Sciatic nerve (tissue), 2 donors: ENCODE results near the gene TBC1D10A. TPM values are rescaled to one million over a fixed set of nuclear protein-coding genes. Genes with fewer than 3 reads are reported as not detected.
A peak's percentile ranks its signal among the peaks of the same experiment; 100 is the strongest.
"Not testable (repeated sequence)": the region's sequence is repeated elsewhere in the genome, so short reads cannot be mapped to it uniquely, and the experiment has no call there.

Experiments used
- ATAC-seq: fragments of 200-7000 bp; cut with Tn5 transposase; one replicate; pipeline ENCODE4 v1.9.1; 2020; ENCODE audit warnings: mild to moderate bottlenecking, moderate library complexity
- DNase-seq: peaks from one replicate; pipeline ENCODE4 v3.0.0-alpha.2; 2020; ENCODE audit warnings: low spot score
- intact Hi-C: fragments of 100-400 bp; cut with DNase I; formaldehyde crosslinking; loops from one replicate; pipeline ENCODE4 v1.14.2; 2022
- total RNA-seq: library from RNA; stranded (reverse); fragmentation: NEBNext Ultra II Directional; extraction: Animal tissue kit (Norgen Biotek cat#: 25700); gene quantifications from one replicate; pipeline ENCODE4 v1.2.1, GENCODE V29; 2021
- donor health status: DM: no; HTN: no; CAD: no.
- donor health status: DM: no; HTN: no; CAD: no.

TBC1D10A gene
- total RNA-seq, 1 donor from 2014 or later, result 29.4 TPM

DNA sequence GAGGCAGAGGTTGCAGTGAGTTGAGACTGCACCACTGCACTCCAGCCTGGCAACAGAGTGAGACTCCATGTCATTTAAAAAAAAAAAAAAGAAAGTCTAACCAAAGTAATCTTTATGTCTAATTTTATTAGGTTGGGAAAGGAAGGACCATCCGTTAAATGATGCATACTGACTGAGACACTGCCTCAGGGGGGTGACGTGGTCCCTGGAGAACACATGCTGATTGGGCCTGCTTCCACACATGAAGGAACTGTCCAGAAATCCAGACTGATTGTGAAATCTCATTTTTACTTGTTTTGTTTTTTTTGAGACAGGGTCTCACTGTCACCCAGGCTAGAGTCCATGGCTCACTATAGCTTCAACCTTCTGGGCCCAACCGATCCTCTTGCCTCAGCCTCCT lies 24.5 kb upstream of the TBC1D10A start:
- DNase-seq, result no peak
- no peak for ATAC-seq
- intact Hi-C loops, result no loop called here

DNA sequence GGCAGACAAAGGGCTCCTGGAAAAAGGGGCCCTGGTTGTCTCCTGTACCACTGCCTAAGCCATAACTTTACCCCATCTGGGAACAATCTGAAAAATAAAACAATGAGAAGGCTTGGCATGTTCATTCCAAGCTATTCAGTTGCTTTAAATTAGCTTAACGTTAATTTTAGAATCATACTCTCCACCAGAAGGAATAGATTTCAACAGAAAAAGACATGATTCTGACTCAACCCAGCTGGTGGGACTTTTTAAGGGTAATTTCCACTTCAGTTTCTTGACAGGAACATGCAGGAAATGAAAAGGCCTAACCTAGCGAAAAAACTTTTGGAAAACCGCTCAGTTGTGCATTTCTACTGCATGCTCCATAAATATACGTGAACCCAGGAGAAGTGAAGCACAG lies 22.1 kb upstream of the TBC1D10A start:
- DNase-seq (no peak), ATAC-seq (no peak)
- intact Hi-C loops, result no loop called here

DNA sequence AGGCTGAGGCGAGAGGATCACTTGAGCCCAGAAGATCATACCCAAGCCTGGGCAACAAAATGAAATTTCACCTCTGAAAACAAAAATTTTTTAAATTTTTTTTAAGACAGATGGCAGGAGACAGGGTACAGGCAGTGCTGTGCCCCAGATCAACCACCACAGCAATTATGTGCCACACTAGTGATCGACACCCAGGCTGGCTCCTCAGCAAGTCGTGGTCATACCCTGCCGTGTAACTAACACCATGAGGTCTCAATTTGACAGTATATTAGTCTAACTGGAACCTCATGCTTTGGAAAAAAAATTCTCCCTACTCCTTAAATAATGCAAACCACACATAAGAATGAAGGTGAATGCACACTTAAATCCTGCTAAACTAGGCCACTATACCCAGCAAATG lies 21.7 kb upstream of the TBC1D10A start:
- DNase-seq (no peak), ATAC-seq (no peak)
- intact Hi-C loops, result no loop called here

DNA sequence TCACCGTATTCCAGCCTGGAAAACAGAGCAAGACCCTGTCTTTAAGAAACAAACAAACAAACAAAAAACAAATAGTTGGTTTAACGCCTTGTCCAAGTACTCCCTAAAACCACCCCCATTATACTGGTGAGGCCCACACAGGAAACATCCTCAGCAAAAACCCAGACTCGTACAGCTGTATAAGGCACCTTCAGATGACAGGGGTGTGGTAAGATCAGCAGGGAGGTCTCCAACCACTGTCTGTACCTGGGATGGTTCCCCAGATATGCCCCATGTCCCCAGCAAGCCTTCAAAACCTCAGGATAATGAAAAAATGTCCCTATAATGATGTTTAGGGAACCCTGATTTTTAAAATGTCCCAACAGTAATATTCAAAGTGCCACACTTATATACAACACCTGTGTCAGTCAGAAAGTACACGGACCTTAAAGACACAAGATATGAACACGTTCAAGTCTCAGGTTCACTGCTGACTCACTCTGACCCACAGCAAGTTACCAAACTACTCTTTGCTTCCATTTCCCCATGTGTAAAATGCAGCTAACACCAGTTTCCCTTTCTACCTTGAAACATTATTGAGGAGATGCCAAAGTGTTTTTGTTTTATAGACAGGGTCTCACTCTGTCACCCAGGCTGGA lies 20.6 kb upstream of the TBC1D10A start:
- intact Hi-C loops, result no loop called here
- no peak for ATAC-seq
- DNase-seq, result no peak

DNA sequence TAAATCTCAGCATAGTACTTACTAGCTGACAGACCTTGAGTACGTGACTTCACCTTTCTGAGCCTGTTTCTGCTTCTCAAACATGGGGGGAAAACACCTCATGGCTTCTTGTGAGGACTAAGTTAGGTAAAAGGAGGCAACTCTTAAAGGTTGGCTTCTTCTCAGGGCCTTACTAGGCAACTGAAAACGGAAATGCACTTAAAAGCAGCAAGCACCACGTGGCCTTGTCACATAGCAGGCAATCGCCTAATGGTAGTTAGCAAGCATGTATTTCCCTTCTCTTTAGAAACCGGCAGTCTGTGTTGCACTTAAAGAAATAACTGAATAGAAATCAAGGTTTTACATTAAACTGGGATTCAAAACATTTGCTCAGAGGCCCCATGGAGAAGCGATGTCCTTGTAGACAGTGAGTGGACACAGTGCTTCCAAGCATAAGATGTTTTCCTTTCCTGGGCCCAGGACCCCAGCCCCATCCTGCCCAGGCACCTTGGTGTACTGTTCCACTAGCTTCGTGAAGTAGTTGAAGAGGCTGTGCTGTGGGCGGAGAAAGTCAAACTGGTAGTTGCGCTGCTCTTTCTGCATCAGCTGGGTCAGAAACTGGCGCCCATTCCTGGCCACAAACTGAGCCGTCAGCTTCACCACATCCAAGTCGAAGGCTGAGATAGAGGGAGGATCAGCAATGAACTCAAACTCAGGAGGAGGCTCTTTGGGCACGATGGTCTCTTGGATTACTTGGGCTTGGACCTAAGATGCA lies 17.9 kb upstream of the TBC1D10A start:
- intact Hi-C loops, result no loop called here
- ATAC-seq (no peak), DNase-seq (no peak)

DNA sequence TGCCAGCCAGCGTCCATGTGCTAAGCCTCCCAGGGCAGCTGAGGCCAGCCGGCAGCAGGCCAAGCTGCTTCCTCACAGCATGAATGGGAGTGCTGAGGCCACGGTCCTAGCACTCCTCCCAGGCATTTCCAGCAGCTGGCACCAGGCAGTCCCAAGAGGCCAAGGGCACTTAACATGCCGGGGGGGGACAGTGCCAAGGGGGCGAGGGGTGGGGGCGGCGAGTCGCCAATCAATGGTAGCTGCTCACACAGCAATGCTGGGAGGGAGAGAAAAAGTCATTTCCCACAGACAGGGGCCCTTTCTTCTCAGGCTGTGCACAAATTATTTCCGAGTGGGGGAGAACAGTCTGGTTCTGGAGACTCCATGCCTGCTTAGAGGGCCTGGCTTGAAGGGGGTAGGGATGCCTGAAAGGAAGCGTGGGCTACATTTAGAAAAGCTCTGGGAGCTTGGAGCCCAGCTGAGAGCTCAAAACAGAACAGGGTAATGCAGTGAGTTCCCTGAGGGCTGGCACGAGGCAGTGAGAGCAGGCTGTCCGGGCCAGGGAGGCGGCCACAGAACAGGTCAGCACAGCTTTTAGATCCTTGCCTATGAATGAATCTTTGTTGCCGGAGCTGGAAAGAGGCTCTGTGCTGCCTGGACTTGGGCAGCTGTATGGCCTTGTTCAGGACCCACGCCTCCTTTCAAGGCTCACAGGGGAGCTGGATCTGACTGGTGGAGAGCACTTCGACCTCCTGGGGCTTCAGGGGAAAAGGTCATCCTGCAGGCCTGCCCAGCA lies 14.4 kb upstream of the TBC1D10A start:
- DNase-seq, result peak; percentile 80
- intact Hi-C loops, result no loop called here
- ATAC-seq, result peak; percentile 89

DNA sequence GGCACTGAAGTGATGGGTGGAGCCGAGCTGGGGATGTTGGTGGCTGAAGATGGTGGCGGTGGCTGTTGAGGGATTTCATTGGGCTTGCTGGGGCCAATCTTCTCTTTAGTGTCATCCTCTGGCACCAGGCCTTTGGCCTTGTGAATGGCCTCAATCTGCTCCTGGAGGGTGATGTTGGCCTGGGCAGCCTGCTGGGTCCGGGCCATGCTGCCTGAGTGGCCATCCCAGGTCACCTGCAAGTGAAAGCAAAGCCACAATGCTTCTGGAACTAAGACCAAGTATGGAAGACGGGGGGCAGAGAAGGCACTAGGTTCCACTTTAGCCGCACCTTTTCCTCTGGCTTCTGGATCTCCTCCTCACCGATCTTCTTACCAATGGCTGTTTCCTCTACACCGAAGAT lies 12.1 kb upstream of the TBC1D10A start:
- intact Hi-C loops, result no loop called here
- DNase-seq (no peak), ATAC-seq (no peak)

DNA sequence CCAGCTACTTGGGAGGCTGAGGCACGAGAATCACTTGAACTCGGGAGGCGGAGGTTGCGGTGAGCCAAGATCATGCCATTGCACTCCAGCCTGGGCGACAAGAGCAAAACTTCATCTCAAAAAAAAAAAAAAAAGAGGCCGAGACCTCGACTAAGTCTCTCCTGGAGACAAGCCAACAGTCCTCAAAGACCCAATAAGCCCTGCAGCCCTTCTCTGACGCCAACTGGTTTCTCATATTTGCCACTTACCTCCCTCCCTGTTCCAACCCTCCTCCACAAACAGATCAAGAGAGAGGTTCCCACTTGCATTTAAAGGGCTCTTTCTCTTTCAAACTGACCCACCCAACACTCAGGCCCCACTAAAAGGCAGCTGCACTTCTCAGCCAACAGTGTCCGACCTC lies 11.6 kb upstream of the TBC1D10A start:
- DNase-seq, ATAC-seq, intact Hi-C loops: not testable (repeated sequence)

DNA sequence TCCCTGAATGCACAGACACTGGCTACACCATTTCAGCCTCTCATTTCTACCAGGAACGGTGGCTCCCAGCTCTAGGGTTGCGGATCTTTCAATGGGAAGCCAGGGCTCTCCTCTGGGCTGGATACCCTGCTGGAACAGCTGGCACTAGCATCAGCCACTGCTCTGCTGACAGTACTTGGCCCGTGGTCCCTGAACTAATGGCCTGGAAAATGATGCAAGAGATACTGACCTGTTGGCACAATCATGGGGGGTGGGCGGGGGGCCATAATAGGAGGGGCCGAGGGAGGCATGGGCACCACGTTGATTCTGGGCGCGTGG lies 10.7 kb upstream of the TBC1D10A start:
- no peak for DNase-seq
- intact Hi-C loops, result no loop called here
- no peak for ATAC-seq

DNA sequence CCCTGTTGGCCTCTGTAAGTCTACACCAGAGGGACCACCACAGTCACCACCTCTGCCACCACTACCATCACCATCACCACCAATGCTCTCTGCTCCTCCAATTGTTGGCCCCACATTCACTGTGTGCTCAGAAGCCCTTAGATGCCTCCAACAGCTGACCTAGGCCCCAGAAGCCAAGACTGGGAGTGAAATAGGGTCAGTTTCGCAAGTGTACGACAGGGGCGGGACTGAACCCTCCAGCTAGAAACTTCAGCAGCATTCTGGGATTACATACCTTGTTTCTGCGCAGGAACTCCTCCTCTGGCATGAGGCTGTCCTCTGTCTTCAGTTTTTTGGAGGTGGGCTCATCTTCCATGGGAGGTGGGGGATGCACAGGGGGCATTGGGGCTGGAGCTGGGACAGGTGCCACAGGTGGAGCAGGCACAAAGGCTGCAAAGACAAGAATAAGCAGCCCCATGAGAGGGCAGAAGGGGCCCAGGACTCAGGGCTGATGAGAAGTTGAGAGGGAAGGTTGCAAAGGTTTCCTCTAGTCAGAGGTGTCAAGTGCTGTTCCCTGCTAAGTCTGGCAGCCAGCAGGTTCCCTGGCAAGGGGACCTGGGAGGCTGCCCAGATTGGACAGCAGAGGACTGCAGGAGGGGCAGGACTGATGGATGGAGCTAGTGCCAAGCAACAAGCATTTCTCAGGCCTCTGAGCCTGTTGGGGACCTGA lies 10.2 kb upstream of the TBC1D10A start:
- DNase-seq (no peak), ATAC-seq (no peak)

DNA sequence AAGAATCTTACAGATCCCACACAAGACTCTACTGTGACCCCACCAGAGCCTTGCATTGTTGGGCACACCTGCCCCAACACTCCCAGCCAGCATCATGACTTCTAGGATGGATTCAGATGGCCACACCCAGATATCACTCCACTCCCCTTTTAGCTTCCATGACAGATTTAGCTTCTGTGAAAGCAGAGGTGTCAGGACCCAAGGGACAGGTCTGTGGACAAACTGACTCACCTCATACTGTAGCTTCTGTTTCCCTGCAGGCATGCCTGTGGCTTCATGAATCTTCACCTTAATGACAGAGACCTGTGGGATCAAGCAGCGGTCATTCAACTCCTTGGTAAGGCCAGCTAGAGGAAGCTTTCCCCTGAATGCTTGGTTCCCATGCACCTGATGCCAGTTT lies 8.5 kb upstream of the TBC1D10A start:
- no peak for ATAC-seq
- no peak for DNase-seq
- intact Hi-C loops, result no loop called here

More for the DNA sequence above, 10.2 kb upstream of the TBC1D10A start:
- intact Hi-C loops, result no loop called here

DNA sequence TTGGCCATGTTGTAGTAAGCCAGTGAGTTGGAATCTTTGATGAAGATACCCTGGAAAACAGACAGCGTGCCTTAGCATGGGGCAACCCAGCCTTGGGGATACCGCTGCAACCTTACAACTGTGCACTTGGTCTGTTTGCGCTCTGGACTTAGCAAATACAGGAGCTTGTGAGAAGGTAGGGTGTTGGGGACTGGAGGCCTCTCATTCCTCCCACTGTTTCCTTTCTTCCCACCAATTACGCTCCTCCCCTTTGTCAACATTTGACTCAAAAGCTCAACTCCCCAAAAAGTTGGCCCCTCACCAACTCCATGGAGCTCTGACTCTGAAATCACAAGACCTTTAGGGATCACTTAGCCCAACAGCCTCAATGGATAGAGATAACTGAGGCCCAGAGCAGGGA lies 7.9 kb upstream of the TBC1D10A start:
- intact Hi-C loops, result no loop called here
- ATAC-seq, result no peak
- DNase-seq, result no peak

DNA sequence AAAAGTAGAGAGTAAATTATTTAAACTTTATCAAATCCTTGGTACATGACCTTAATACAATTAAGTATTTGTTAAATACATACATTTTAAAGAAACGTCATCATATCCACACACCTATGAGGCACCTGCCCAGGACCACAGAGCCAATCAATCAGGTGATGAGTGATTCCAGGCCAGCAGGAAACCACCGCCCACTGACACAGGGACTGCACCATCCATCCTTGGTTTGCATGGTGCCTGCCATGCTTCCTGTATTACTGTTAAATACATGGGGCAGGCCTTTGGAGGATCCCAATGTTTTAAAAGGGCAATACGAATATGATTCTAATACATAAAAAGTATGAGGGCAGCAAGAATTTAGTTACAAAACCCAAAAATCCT lies 7.0 kb upstream of the TBC1D10A start:
- ATAC-seq, result no peak
- intact Hi-C loops, result no loop called here
- no peak for DNase-seq

DNA sequence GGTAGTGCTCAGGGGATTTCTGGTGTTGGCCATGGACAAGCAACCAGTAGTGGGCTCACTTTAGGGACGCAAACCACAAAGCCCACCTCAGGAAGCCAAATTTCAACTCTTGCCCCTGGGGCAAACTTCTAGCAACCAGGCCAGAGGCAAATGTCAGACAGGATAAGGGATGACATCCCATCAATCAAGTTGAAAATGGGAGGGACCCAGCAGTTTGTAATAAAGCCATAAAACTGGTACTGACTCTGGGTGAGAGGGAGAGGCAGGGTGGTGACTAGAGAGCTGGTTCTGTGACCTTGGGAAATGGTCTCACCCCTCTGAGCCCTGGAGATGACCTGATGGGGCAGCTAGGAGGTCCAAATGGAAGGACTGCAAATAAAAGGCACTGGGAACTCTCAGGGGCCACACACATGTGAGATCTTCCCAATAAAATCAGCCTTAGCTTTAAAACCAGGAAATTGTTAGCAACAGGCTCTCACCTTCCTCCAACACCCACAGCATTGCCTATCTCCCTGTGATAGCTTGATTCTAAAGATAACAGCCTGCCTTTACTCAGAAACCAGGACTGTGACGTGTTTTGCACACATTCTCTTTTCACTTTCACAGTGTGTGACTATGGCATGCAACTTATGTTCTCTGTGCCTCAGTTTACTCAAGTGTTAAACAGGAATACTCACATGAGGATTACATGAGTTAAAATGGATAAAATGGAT lies 6.4 kb upstream of the TBC1D10A start:
- ATAC-seq, result no peak
- no peak for DNase-seq
- intact Hi-C loops, result no loop called here

DNA sequence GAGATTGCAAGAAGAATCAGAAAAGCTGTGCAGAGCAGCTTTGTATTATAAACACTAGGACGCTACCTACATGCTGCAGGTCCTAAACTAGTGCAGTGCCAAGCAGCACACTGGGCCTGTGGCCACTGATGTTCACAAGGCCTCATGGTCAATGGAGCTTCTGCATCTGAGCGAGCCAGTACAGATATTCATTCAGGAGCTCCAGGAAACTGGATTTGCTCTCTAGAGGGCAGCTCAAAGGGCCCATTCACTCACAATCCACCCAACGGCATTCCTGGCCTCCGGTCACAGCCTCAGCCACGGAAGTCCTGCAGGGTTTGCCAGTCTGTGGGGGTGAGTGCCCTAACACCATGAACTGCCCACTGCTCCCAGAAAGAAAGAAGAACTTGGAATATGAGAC lies 5.8 kb upstream of the TBC1D10A start:
- ATAC-seq (peak; percentile 20), DNase-seq (no peak)
- intact Hi-C loops, result no loop called here

DNA sequence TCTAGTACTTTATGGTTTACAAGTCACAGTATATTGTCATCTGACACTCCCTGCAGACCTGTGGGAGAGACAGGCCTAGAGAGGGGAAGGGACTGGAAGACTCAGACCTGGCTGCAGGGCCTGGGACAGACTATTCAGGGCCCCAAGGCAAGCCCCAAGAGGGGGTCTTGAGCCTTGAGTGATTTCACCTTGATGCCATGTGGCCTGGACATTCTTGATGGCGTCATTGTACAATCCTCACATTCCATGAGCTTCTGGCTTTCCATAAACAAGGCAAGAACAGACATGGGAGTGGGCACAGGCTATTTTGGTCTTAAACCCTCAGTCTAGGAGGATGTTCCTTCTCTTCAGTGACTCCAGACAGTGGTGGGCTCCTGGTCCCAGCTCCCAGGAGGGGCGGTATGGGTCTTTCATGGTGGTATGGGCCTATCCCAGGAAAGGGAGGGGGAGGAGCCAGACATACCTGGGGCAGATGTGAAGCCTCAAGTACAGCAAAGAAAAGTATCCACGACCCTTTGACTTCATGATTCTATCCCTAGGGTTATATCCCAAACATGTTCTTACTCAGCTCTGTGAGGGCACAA lies 1.8 kb upstream of the TBC1D10A start:
- intact Hi-C loops, result no loop called here
- DNase-seq (no peak), ATAC-seq (no peak)

DNA sequence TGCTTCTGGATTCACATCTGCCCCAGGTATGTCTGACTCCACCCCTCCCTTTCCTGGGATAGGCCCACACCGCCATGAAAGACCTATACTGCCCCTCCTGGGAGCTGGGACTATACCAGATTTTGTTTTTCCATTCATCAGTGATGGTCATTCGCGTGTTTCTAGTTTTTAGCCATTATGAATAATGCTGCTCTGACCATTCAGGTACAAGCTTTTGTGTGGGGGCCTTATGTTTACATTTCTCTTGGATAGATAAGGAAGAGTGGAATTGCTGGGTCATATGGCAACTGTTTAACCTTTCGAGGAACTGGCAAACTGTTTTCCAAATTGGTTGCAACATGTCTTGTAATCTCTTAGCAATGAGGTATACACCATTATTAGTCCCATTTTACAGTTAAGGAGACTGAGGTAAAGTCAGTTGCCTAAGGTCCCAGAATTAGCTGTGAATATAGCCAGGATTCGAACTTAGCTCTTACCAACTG lies 1.2 kb upstream of the TBC1D10A start:
- ATAC-seq (no peak), DNase-seq (no peak)
- intact Hi-C loops, result no loop called here

DNA sequence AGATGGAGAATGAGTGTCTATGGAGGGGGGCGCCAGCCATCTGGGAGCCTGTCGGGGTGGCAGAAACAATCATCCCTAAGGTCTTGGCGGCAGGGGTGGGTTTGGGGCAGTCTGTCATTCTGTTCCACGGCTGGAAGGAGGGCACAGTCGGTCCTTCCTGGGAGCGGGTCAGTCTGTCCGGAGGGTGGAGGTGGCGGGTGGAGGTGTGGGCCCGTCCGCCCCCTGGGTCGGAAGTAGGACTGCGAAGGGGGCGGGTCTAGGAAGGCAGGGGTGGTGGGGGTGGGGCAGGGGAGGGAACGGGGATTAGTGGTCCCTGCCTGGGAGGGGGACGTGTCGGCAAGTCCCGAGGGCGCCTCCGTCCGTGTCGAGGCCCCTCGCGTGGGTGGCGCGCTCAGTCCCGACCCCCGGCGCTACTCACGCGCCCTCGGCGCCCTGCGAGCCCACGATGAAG lies 461 bp downstream of the TBC1D10A start:
- ATAC-seq, result peak; percentile 50
- DNase-seq, result peak; percentile 68

More for the DNA sequence above, 461 bp downstream of the TBC1D10A start:
- intact Hi-C loops, result no loop called here
